ENCODE measurements around the gene METRNL.

Gene METRNL

DNA sequence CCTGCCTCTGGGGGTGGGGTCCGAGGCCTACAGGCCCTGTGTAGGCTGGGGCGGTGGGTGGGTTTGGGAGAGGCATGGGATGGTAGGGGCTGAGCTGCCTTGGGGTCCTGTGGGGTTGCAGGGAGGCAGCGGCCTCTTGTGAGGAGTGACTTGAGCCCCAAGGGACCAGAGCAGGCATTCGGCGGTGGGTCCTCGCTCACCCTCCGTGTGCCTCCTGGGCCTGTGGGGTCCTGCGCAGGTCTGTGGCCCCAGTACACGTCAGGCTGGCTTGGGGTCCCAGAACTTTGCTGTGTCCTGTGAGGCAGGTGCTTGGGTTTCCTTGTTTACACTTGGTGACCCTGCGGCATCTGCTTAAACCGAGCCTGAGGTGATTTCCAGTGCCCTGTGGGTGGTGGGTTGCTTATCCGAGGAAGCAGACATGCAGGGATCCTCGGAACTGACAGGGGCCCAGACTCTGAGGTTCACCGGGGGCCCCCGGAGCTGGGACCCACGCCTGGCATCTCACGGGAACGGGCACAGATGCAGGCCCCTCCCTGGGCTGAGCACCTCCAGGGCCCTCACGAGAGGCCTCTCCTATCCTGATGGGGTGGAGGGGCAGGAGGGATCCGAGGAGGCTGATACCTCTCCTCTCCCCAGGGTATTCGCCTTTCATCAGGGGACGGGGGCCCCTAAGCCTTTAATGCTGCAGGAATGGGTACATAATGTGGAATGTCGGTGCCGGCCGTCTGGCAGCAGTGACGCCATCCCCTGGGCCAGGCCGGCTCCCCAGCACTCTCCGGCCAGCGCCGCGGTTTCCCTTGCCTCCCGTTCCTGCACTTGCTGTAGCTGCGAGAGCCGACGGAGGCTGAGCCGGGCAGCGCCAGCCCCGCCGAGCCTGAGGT lies 7.7 kb downstream of the METRNL start:
- no peak for TF ChIP-seq ZFX (IDR thresholded peaks at IDR 0.05; ENCODE audit: borderline replicate concordance)
- TF ChIP-seq, protein P1, sequence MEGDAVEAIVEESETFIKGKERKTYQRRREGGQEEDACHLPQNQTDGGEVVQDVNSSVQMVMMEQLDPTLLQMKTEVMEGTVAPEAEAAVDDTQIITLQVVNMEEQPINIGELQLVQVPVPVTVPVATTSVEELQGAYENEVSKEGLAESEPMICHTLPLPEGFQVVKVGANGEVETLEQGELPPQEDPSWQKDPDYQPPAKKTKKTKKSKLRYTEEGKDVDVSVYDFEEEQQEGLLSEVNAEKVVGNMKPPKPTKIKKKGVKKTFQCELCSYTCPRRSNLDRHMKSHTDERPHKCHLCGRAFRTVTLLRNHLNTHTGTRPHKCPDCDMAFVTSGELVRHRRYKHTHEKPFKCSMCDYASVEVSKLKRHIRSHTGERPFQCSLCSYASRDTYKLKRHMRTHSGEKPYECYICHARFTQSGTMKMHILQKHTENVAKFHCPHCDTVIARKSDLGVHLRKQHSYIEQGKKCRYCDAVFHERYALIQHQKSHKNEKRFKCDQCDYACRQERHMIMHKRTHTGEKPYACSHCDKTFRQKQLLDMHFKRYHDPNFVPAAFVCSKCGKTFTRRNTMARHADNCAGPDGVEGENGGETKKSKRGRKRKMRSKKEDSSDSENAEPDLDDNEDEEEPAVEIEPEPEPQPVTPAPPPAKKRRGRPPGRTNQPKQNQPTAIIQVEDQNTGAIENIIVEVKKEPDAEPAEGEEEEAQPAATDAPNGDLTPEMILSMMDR (IDR thresholded peaks at IDR 0.05) = no peak
- no peak overlapping the region for H3K27ac ChIP-seq

DNA sequence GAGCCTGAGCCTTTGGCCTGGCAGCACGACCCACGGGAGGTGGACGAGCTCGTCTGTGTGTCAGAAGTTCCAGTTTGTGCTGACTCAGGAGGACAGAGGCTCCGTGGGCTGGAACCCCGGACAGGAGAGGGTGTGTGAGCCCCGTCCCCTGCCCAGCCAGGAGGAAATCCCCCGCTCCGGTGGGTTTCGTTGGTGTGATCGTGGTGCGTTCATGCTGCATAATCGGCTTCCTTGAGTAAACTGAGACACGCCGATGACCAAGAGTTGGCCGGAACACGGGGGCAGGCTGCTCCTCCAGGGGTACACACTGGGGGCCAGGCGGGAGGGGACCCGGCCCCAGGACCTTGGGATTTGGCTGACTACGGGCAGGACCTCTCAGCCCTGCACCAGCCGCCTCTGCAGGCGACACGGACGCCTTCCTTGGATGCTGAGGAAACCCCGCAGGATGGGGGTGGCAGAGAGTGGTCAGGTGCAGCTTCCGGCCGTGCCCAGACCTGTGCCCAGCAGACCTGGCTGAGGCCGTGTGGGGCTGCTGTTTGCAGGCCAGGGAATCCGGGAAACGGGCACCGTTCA lies 8.5 kb downstream of the METRNL start:
- no peak overlapping the region for H3K27ac ChIP-seq
- no peak for TF ChIP-seq ZFX (IDR thresholded peaks at IDR 0.05; ENCODE audit: borderline replicate concordance)
- TF ChIP-seq, protein P1 (IDR thresholded peaks at IDR 0.05) = no peak

DNA sequence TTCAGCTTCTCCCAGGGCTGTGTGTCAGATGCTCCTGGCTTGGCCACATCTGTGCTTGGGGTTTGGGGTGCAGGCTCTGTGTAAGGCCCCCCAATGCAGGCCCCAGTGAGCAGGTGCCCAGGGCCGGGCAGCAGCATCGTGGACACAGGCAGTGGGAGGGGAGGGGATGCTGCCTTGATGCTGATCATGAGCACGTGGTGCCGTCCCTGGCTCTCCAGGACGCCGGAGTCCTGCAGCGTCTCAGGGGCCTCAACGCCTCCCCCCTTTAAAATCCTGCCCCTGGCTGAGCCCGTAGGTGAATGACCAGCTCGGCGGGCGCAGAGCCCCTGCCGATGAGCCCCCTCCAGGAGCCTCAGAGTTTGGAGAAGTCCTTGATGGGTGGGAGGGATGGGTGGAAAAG lies 9.0 kb downstream of the METRNL start:
- H3K27ac ChIP-seq = no peak overlapping the region
- no peak for TF ChIP-seq ZFX (IDR thresholded peaks at IDR 0.05; ENCODE audit: borderline replicate concordance)

- TF ChIP-seq ZFX (IDR thresholded peaks at IDR 0.05; ENCODE audit: borderline replicate concordance) = no peak
- TF ChIP-seq, protein P1 (IDR thresholded peaks at IDR 0.05) = no peak
- no peak overlapping the region for H3K27ac ChIP-seq
Observed at GRCh38 chr17:83088909-83089308, 9.5 kb downstream of the METRNL start.

- TF ChIP-seq ZFX (IDR thresholded peaks at IDR 0.05; ENCODE audit: borderline replicate concordance) = no peak
- TF ChIP-seq, protein P1 (IDR thresholded peaks at IDR 0.05) = no peak
- no peak overlapping the region for H3K27ac ChIP-seq
Observed at GRCh38 chr17:83089328-83090132, 10.1 kb downstream of the METRNL start.

GRCh38 chr17:83090444-83091256 lies 11.2 kb downstream of the METRNL start:
- H3K27ac ChIP-seq = no peak overlapping the region
- no peak for TF ChIP-seq ZFX (IDR thresholded peaks at IDR 0.05; ENCODE audit: borderline replicate concordance)
- TF ChIP-seq, protein P1 (IDR thresholded peaks at IDR 0.05) = no peak

Measured in 22Rv1 (cell line).